Cardiac fibroblast (primary cell): ENCODE measurements around the gene BMP7.

Source experiments
- DNase-seq, 2 donors: peaks; one replicate each; pipeline versions ENCODE4 v3.0.0 to v3.0.0-alpha.2; 2010; ENCODE audit warnings: low read depth in 2 of 2
- H3K4me3 ChIP-seq, 2 donors: replicated peaks in 1 of 2; 1 replicate in 1 of 2; 2 replicates in 1 of 2; pipeline ENCODE4 v1.5.1; 2011; ENCODE audit warnings: low read depth in 2 of 2, low read length in 2 of 2, mild to moderate bottlenecking in 2 of 2, moderate library complexity in 1 of 2
- CTCF ChIP-seq: IDR thresholded peaks from one replicate; pipeline ENCODE4 v1.5.1; 2011; ENCODE audit warnings: low read depth, mild to moderate bottlenecking, low read length, inconsistent platforms

Gene BMP7

GRCh38 chr20:57238089-57238488 is 28.4 kb downstream of the BMP7 start:
- no peak for DNase-seq
- H3K4me3 ChIP-seq, result no peak overlapping the region
- TF ChIP-seq CTCF, result no peak

GRCh38 chr20:57237585-57237953 is 28.9 kb downstream of the BMP7 start:
- no peak for DNase-seq
- no peak for TF ChIP-seq CTCF
- no peak overlapping the region for H3K4me3 ChIP-seq

- DNase-seq, result no peak
- no peak overlapping the region for H3K4me3 ChIP-seq
- TF ChIP-seq CTCF, result no peak
Measured at GRCh38 chr20:57236813-57237584, 29.4 kb downstream of the BMP7 start.

- no peak for DNase-seq
- no peak overlapping the region for H3K4me3 ChIP-seq
- no peak for TF ChIP-seq CTCF
Measured at GRCh38 chr20:57234556-57235251, 31.7 kb downstream of the BMP7 start.

- H3K4me3 ChIP-seq, result no peak overlapping the region
- TF ChIP-seq CTCF, result no peak
Measured at GRCh38 chr20:57231951-57232428, 34.5 kb downstream of the BMP7 start.

GRCh38 chr20:57231161-57231560 is 35.3 kb downstream of the BMP7 start:
- H3K4me3 ChIP-seq, result no peak overlapping the region
- no peak for DNase-seq
- no peak for TF ChIP-seq CTCF

More at GRCh38 chr20:57231951-57232428, 34.5 kb downstream of the BMP7 start:
- no peak for DNase-seq
